Left cardiac atrium (tissue), 4 donors: ENCODE results near the gene PCLO. TPM values are rescaled to one million over a fixed set of nuclear protein-coding genes. Genes with fewer than 3 reads are reported as not detected.

ENCODE experiments used
- ATAC-seq, 2 donors: fragments of 200-7000 bp; cut with Tn5 transposase; one replicate each; pipeline ENCODE4 v1.9.1; 2020; ENCODE audit warnings: mild to moderate bottlenecking in 2 of 2, moderate library complexity in 2 of 2
- DNase-seq: peaks from one replicate; pipeline ENCODE4 v3.0.0-alpha.2; 2020
- intact Hi-C, 2 donors: fragments of 100-400 bp; cut with DNase I; formaldehyde crosslinking; loops; one replicate each; pipeline versions ENCODE4 v1.14.1 to v1.15.1; 2022 to 2023
- long read RNA-seq: library from polyadenylated mRNA; unstranded; transcript quantifications from one replicate; pipeline ENCODE4 v2.0.0, GENCODE V29; 2021
- total RNA-seq, 2 donors: library from RNA; stranded (reverse); fragmentation: NEBNext Ultra II Directional; extraction: Animal tissue kit (Norgen Biotek cat#: 25700); gene quantifications; one replicate each; pipeline ENCODE4 v1.2.1, GENCODE V29; 2021
- donor health status: DM: no; HTN: yes; CAD: no.
- donor health status: DM: no; HTN: yes; CAD: no; lungs with severe emphysema.
- donor health status: DM: yes; HTN: yes; CAD: no.
- donor health status: Dilated cardiomyopathy.

Gene PCLO
- 1 to 10 TPM; 2.7 to 3.5 TPM for total RNA-seq
- long read RNA-seq, partial matches to known transcripts: 1 of 1 reads
- long read RNA-seq, other reads (novel, unspliced or antisense): 0 of 1 reads

GRCh38 chr7:83162402-83163256 is at the start of gene PCLO:
Gene PCLO (minus strand): TSS chr7:83162884. CDS start chr7:83162592, 292 bp downstream.
- ATAC-seq: peak; percentile 99 to 100
- peak; percentile 68 for DNase-seq
- intact Hi-C loops: no loop called here

- DNase-seq (no peak), ATAC-seq (no peak)
- intact Hi-C loops: no loop called here
Observed at GRCh38 chr7:83211685-83212084, 49.0 kb upstream of the PCLO start.

GRCh38 chr7:83210479-83210878 is 47.8 kb upstream of the PCLO start:
- ATAC-seq (no peak), DNase-seq (no peak)
- intact Hi-C loops: no loop called here

DNA sequence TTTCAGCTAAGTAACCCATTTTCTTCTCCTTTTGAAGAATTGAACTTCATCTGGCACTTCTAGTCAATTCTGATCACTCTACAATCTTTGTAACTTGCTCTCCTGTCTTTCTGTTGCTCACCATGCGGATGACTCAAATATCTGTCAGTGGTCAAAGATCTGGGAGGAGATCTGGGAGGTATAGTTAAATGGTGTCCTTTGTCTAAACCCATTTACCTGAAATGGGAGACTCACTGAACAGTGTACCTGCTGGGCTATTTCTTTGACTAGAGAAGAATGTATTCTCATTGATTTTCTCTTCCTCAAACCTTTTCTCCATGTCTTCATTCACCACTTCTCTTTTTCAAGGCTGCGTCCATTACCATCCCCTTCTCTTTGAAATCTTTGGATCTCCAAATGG is 42.0 kb upstream of the PCLO start:
- no peak for ATAC-seq
- intact Hi-C loops: no loop called here
- DNase-seq: no peak

DNA sequence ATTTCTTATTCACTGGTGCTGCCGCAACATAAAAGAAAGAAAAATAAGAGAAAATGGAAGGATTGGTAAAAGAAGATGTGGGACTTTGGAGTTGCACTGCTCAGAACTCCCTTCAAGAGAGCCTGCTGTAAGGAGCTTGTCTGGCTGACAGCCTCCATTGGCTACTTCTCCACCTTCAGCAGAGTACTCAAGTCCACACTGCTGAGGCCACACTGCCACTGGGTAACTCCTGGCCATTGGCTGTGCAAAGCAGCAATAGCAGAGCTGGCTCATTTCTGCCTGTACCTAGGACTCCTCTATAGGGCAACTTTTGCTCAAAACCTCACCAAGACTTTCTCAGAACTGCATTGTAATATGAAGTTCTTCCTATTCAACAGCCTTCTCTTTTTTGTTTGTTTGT is 38.7 kb upstream of the PCLO start:
- ATAC-seq (no peak), DNase-seq (no peak)
- intact Hi-C loops: no loop called here

- intact Hi-C loops: no loop called here
- DNase-seq (no peak), ATAC-seq (no peak)
Observed at GRCh38 chr7:83190659-83191389, 28.1 kb upstream of the PCLO start.

DNA sequence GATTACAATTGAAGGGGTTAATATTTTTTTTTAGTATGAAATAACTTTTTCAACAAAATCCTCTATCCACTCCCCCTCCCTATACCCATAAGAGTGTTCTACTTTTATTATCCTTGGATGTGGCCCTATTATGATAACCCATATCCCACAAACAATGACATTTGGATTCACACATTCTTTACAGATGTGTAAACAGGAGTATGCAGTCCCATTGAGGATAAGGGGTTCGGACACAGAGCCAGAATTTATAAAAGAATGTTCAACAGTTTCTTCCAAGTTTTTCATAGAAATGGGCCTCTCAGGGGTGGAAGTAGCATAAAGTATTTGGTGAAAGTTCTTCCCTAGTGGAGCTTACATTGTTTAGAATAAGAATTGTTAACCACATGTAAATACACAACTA is 16.1 kb upstream of the PCLO start:
- ATAC-seq (no peak), DNase-seq (no peak)
- intact Hi-C loops: no loop called here

GRCh38 chr7:83178066-83178465 is 15.4 kb upstream of the PCLO start:
- intact Hi-C loops: no loop called here
- DNase-seq: no peak
- no peak for ATAC-seq

DNA sequence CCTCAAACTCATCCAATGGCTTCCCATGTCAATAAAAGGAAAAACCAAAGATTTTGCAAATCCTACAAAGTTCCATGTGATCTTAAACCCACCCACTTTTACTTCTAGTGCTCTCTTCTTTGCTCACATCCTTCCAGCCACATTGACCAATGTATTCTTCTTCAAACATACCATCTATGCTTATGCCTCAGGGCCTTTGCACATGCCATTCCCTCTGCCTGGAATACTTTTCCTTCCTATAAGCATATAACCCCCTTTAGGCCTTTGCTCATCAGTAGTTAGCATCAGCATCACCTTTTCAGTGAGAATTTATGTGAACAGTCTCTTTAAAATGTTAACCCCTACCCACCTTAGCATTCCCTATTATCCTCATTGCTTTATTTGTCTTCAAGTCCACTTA is 11.0 kb upstream of the PCLO start:
- intact Hi-C loops: no loop called here
- no peak for ATAC-seq

DNA sequence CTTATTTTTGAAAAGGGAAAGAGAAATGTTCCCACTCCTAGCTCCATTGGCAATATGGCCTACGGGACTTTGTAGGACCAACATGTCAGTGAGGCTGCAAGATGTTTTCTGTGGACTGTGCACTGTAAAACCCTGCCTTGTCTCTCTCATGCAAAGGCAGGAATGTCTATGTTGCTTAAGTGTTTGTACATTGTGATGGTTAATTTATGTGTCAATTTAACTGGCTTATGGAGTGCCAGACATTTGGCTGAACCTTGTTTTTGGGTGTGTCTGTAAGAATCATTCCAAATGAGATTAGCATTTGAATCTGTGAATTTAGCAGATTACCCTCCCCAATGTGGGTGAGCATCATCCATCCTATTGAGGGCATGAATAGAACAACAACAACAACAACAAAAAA is 4.1 kb upstream of the PCLO start:
- no peak for ATAC-seq
- DNase-seq: no peak
- intact Hi-C loops: no loop called here

More for the DNA sequence above, 11.0 kb upstream of the PCLO start:
- DNase-seq: no peak

- intact Hi-C loops: no loop called here
- peak; percentile 5 to 24 for ATAC-seq
- DNase-seq: no peak
Observed at GRCh38 chr7:83161899-83162401, 734 bp downstream of the PCLO start.

DNA sequence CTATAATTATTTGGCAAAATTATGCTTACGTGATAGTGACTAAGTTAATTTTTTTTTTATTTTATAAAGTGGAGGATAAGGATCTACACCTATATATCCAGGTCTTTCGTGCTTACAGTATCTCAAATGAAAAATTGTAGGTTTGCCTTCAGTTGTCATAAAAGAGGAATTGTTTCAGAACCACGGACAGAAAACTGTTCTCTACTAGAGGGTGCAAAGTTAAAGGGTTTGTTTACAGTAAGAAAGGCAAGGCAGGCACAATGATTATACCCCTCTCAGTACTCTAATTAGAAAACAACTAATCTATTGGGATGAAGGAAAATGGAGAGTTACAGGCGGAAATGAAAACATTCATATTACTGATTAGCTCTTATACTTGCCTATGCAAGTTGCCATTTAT is 1.5 kb downstream of the PCLO start:
- intact Hi-C loops: no loop called here
- ATAC-seq (no peak), DNase-seq (no peak)

- ATAC-seq (no peak), DNase-seq (no peak)
- intact Hi-C loops: no loop called here
Observed at GRCh38 chr7:83159731-83160130, 3.0 kb downstream of the PCLO start.

DNA sequence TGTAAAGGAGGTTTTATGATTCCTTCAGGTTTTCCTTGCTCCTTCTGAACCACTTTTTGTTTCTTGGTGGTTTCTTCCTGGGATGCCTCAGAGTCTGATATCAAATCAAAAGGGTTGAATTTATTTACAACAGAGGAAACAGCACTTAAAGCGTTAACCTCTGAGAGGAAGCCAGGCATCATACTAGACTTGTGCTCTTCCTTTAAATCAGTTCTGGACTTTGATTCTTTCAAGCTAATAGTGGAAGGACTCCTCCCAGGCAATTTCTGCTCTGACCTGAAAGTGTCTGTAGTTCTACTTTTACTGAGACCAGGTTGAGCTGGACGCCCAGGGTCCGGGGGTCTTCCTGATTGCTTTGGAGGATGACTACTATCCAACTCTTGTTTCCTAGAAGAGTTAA is 6.7 kb downstream of the PCLO start:
- DNase-seq: no peak
- intact Hi-C loops: no loop called here
- ATAC-seq: no peak

- no peak for DNase-seq
- no peak for ATAC-seq
- intact Hi-C loops: no loop called here
Observed at GRCh38 chr7:83155407-83155806, 7.3 kb downstream of the PCLO start.

GRCh38 chr7:83153419-83153818 is 9.3 kb downstream of the PCLO start:
- ATAC-seq (no peak), DNase-seq (no peak)
- intact Hi-C loops: no loop called here

- ATAC-seq (no peak), DNase-seq (no peak)
- intact Hi-C loops: no loop called here
Observed at GRCh38 chr7:83150310-83150709, 12.4 kb downstream of the PCLO start.

GRCh38 chr7:83149466-83149865 is 13.2 kb downstream of the PCLO start:
- no peak for DNase-seq
- intact Hi-C loops: no loop called here
- ATAC-seq: no peak

GRCh38 chr7:83148776-83149175 is 13.9 kb downstream of the PCLO start:
- ATAC-seq (no peak), DNase-seq (no peak)
- intact Hi-C loops: no loop called here

DNA sequence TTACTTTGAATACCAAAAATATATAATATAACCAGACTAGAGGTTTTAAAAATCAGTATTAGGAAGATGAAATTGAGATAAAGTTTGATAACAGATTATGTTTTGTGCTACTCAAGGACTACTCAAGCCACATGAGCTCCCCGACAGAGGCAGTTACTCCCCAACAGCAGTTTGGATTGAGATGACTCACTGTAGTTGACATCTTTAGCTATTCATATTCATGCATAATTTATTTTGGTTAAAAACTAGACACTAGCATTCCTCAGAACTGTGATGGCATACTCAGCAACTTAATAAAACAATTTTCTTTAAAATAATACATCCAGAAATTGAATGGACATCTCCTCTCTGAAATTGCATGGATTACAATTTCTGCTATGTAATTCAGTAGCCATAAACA is 19.6 kb downstream of the PCLO start:
- intact Hi-C loops: no loop called here
- ATAC-seq (no peak), DNase-seq (no peak)
